GM12874 (cell line): ENCODE measurements around the gene FAM168B.

ENCODE experiments used
- TF ChIP-seq, protein P1 (sequence below): IDR thresholded peaks from 2 replicates; pipeline ENCODE4 v1.5.1; 2011; ENCODE audit warnings: low read depth, mild to moderate bottlenecking, control low read depth, low read length, moderate library complexity; ENCODE audit not compliant: insufficient read depth

The FAM168B gene

DNA sequence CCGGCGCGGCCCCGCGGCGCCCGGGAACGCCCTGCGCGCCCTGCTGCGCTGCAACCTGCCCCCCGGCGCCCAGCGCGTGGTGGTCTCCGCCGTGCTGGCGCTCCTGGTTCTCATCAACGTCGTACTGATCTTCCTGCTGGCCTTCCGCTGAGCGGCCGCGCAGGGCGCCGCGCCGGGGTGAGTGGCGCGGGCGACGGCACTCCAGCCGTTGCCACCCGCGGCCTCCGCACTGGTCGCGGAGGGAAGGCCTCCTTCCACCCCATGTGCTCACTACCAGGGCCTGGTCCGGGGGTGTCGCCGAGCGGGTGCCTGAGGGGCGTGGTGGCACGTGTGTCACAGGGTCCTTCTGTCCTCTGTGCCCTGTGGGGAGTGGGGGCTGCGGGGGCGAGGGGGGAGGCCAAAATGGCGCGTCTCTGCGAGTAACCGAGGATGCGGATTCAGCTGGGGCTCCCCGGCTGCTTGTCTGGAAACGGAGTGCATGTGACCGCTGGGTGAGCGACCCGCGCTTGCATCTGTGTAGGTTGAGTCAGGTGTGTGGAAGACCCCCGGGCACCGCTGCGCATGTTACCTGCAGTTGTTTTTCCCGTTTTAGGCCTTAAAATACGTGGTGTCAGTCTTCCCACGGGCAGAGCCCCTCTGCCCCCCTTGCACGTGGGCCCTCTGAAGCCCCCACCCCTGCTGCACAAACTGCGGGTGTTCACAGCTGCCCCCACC lies 58.0 kb downstream of the FAM168B start:
- TF ChIP-seq, protein P1, sequence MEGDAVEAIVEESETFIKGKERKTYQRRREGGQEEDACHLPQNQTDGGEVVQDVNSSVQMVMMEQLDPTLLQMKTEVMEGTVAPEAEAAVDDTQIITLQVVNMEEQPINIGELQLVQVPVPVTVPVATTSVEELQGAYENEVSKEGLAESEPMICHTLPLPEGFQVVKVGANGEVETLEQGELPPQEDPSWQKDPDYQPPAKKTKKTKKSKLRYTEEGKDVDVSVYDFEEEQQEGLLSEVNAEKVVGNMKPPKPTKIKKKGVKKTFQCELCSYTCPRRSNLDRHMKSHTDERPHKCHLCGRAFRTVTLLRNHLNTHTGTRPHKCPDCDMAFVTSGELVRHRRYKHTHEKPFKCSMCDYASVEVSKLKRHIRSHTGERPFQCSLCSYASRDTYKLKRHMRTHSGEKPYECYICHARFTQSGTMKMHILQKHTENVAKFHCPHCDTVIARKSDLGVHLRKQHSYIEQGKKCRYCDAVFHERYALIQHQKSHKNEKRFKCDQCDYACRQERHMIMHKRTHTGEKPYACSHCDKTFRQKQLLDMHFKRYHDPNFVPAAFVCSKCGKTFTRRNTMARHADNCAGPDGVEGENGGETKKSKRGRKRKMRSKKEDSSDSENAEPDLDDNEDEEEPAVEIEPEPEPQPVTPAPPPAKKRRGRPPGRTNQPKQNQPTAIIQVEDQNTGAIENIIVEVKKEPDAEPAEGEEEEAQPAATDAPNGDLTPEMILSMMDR, result no peak

DNA sequence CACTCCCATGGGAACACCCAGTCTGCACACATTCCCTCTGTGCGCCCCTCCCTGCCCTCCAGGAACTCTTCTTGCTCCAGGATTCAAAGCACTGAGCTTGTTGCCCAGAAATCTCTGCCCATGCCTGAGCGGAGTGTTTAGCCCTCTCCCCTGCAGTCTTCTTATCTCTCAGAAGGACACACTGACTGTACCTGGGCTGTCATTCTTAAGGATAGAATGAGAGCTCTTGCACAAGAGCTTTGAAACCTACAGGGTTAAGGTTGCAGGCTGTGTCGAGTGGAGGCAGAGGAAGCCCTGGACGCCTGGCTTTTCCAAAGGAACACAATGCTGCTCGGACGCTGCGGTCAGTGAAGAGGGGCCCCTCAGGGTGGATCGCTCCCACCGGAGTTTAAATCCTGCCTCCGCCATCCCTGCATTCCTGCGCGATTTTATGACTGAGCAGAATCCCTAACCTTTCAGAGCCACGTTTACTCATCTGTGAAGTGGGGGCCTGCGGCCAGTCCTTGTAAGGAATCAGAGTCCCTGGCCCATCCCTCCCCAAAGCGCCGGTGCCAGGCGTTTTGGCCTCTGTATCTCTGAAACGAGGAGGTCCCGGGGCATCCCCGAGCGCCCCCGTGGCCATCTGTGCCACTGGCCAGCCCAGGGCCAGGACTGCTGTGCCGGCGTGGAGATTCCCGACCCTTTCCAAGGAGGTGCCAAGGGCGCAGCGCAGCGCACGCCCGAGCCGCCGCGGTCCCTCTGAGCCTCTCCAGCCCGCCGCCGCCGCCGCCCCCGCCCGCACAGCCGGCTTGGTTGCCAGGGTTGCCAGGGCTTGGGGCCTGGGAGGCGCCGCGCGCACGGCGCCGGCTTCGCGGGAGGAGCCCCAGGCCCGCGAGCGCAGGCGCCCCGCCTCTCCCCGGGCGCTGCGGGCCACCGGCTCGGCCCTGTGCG lies 58.9 kb downstream of the FAM168B start:
- TF ChIP-seq, protein P1, result no peak

DNA sequence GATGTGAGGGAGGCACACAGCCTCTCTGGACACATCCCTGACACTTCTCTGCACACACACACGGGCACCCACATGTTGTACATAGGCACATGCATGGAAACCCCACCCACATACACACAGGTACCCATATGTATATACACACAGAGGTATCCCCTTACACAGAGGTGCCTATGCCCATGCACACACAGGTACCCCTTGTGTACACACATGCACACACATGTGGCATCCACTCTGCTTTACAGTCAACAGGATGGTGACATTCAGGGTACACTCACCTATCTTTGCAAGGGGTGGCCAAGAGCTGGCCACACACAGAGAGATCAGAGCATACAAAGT lies 59.5 kb downstream of the FAM168B start:
- TF ChIP-seq, protein P1, result no peak

DNA sequence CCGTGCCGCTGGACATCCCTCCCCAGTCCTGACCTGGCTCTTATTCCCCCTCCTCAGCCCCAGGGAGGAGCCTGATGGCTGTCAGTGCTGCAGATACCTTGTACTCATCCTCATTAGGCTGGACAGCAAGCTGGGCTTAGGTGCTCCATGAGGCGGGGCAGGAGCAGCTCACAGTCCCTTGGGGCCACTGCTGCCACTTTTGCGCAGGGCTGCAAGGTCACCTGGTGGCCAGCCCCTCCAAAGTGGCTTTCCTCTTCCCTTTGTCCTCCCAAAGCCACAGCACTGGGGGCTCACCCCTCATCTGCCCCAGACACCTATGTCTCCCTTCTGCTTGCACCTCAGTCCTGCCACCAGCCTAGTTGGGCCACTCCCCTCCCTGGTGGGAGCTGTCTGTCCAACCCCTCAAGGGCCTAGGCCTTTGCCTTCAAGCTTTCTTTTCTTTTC lies 60.8 kb downstream of the FAM168B start:
- TF ChIP-seq, protein P1, result no peak

DNA sequence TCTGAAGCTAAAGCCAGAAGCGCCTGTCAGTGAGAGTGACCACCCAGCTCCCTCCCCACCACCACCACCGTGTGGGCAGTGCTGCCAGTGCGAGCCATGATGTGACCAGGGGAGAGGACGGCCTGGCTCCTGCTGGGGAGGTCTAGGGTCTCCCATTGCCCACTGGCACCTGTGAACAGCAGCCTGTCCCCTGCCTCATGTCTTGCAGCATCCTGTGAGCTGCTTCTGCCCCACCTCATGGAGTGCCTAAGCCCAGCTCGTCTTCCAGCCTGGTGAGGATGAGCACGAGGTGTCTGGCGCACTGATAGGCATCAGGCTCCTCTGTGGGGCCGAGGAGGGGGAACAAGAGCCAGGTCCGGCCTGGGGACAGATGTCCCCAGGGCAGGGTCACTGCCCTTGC lies 61.4 kb downstream of the FAM168B start:
- TF ChIP-seq, protein P1, result no peak

DNA sequence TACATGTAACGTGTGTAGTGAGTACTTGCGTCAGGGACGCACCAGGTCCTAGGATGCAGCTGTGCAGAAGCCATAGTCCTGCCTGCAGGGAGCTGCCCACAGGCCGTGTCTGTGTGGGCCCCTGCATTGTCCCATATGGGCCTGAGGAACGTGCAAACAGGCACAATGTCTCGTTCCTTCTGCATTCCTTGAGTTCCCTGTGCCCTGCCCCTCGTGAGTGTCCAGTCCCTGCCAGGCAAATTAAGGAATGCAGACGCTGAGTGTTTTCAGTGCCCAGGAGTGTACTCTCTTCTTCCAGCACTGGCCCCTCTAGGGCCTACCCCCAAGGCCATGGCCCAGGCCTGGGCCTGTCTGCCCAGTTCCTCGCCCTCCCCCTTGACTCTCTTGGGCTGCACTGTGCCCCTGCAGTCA lies 61.8 kb downstream of the FAM168B start:
- TF ChIP-seq, protein P1, result no peak

DNA sequence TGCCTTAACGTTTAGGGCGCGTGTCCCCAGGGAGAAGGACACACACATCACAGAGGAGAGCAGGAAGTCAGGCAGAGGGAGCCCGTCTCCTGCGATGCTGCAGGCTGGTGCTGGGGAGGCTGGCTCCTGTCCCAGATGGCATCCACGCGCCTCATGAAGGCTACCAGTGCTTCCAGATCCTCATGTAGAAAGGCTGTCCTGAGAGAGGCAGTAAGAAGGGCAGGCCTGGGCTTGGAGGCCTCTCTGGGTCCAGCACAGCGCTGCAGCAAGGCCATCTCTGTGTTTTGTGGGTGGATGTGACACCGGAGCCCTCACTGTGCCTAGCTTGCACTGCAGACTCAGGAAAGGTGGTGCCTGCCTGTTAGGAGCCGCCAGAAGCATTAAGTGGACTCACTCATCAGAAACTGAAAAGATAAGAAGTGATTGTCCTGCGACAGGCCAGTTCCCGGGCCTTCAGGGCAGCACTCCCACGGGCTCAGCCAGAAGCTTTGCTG lies 62.7 kb downstream of the FAM168B start:
- TF ChIP-seq, protein P1, result no peak
